COR-L47 (cell line): ENCODE data around the gene GUCY1A1.

Source experiments
- DNase-seq: peaks from one replicate; lab custom pipeline; 2025; lab: John Stamatoyannopoulos, UW

The GUCY1A1 gene

GRCh38 chr4:155777971-155778735 lies 111.5 kb downstream of the GUCY1A1 start:
- no peak for DNase-seq

- no peak for DNase-seq
Measured at GRCh38 chr4:155780775-155781174, 114.1 kb downstream of the GUCY1A1 start.

- DNase-seq = no peak
Measured at GRCh38 chr4:155781249-155781831, 114.7 kb downstream of the GUCY1A1 start.
